ENCODE results near the gene SPRYD7.
"Not testable (repeated sequence)": the region's sequence is repeated elsewhere in the genome, so short reads cannot be mapped to it uniquely, and the experiment has no call there.

SPRYD7 gene

GRCh38 chr13:49932868-49933267 is 3.3 kb downstream of the SPRYD7 start:
- DNase-seq (ENCODE audit: low read depth, low spot score): no peak

GRCh38 chr13:49932066-49932465 is 4.1 kb downstream of the SPRYD7 start:
- no peak for DNase-seq (ENCODE audit: low read depth, low spot score)

- no peak for DNase-seq (ENCODE audit: low read depth, low spot score)
Observed at GRCh38 chr13:49927755-49928154, 8.4 kb downstream of the SPRYD7 start.

DNA sequence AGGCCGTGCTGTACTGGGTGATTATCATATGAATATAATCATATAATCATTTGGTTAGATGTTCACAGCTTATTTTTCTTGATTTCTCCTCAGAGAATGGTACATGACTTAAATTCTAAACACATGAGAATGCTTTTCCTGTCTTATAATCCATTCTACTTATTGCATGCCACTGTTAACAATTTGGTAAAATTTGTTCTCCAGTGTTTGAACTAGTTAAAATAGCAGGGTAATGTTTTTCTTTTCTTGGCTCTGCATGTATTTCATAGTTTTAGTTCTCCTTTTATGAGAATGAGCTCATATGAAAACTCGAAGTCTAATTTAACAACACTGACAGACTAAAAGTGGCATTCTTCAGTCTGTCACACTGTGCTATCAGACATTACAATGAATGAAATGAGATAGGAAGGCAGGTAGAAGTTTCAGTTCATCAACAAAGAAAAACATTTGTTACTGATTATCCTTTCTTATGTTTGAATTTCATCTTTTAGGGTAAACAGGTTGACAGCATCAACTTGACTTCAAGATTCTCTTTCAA is 10.2 kb downstream of the SPRYD7 start:
- no peak for DNase-seq (ENCODE audit: low read depth, low spot score)

DNA sequence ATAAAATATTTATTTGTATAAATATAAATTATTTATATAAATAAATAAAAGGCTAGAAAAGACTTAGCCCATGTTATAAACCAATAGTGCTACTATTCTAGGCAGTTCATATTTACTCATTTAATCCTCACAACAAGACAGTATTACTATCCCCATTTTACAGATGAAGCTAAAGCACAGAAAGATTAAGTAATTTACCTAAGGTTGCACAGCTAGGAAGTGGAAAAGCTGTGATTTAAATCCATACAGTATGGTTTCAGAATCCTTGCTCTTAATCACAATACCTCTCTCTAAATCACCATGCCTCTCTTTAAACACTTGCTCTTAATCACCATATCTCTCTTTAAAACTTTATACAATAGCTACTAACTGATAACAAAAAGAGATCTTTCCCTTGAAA is 13.8 kb downstream of the SPRYD7 start:
- DNase-seq (ENCODE audit: low read depth, low spot score): no peak

DNA sequence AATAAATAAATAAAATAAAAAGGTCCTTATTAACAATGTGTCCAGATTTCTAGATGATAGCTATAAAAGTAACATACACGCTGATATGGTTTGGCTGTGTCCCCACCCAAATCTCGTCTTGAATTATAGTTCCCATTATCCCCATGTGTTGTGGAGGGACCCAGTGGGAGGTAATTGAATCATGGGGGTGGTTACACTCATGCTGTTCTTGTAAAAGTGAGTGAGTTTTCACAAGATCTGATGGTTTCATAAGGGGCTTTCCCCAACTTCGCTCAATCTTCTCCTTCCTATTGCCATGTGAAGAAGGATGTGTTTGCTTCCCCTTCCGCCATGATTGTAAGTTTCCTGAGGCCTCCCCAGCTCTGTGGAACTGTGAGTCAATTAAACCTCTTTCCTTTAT is 15.2 kb downstream of the SPRYD7 start:
- DNase-seq (ENCODE audit: low read depth, low spot score): not testable (repeated sequence)

DNA sequence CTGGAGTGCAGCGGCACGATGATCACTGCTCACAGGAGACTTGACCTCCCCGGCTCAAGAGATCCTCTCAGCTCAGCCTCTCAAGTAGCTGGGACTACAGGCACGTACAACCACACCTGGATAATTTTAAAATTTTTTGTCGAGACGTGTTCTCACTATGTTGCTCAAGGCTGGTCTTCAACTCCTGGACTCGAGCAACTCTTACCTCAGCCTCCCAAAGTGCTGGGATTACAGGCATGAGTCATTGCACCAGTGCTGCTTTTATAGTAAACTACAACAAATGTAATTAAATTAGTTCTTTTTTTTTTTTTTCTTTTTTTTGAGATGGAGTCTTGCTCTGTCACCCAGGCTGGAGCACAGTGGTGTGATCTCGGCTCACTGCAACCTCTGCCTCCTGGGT is 18.0 kb downstream of the SPRYD7 start:
- DNase-seq (ENCODE audit: low read depth, low spot score): not testable (repeated sequence)

- DNase-seq (ENCODE audit: low read depth, low spot score): no peak
Observed at GRCh38 chr13:49914947-49915346, 21.2 kb downstream of the SPRYD7 start.

GRCh38 chr13:49908637-49909036 is 27.5 kb downstream of the SPRYD7 start:
- no peak for DNase-seq (ENCODE audit: low read depth, low spot score)

DNA sequence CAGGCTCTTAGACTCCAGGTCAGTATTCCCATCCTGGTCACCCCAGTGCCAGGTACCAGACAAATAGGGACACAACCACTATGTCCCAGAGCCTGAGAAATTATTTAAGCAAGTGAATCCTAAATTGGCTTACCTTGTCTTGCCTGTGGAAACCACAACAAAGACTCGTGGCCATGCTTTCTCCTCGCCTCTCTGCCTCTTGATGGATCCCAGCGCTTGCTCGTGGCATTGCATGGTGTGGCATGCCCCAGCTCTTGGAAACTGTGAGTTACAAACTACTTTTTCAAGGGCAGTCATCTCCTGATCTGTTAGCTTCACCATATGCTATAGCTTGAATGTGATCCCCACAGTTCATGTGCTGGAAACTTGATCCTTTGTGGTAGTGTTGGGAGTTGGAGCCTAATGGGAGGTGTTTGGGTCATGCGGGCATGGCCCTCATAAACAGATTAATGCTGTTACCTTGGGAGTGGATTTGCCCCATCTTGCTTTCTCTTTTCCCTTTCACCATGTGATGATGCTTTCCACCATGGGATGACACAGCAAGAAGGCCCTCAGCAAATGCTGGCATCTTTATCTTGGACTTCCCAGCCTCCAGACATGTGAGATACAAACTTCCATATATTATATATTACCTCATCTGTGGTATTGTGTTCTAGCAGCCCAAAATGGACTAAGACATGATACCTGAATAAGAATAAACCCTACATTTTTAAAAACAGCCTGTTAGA is 31.2 kb downstream of the SPRYD7 start:
- no peak for DNase-seq (ENCODE audit: low read depth, low spot score)

- DNase-seq (ENCODE audit: low read depth, low spot score): no peak
Observed at GRCh38 chr13:49898792-49899191, 37.3 kb downstream of the SPRYD7 start.

- no peak for DNase-seq (ENCODE audit: low read depth, low spot score)
Observed at GRCh38 chr13:49897713-49898112, 38.4 kb downstream of the SPRYD7 start.

DNA sequence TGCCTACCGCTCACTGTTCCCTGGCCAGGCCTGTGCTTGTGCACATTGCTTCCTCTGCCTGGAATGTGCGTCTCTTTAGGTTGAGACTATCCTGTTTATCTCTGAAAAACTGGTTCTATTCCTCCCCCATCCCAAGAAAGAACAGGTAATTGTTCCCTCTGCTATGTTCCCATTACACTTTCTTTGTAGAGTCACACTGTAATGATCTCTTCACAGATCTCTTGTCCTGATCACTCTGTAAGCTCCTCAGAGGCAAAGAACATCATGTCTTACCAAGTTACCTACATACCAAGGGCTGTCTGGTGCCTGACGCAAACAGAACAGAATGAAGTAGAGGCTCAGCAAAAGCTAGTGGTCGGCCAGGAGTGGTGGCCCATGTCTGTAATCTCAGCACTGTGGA is 40.3 kb downstream of the SPRYD7 start:
- no peak for DNase-seq (ENCODE audit: low read depth, low spot score)

GRCh38 chr13:49893591-49893990 is 42.5 kb downstream of the SPRYD7 start:
- DNase-seq (ENCODE audit: low read depth, low spot score): no peak

DNA sequence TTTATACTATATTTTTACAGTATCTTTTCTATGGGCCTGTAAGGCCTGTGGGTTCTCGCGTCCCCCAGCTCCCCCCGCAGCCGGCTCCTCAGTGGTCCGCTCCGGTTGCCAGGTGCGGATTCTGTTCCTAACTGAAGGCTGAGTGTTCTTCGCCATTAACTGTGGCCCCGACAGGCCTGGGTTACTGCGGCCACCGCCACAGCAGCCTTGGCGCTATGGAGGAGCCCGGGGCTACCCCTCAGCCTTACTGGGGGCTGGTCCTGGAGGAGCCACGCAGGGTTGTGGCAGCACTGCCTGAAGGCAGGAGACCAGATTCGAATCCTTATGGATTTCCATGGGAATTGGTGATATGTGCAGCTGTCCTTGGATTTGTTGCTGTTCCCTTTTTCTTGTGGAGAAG is 45.8 kb downstream of the SPRYD7 start:
- no peak for DNase-seq (ENCODE audit: low read depth, low spot score)

- no peak for DNase-seq (ENCODE audit: low read depth, low spot score)
Observed at GRCh38 chr13:49878682-49879081, 57.5 kb downstream of the SPRYD7 start.

- no peak for DNase-seq (ENCODE audit: low read depth, low spot score)
Observed at GRCh38 chr13:49877629-49878218, 58.4 kb downstream of the SPRYD7 start.

- no peak for DNase-seq (ENCODE audit: low read depth, low spot score)
Observed at GRCh38 chr13:49874430-49874829, 61.7 kb downstream of the SPRYD7 start.

DNA sequence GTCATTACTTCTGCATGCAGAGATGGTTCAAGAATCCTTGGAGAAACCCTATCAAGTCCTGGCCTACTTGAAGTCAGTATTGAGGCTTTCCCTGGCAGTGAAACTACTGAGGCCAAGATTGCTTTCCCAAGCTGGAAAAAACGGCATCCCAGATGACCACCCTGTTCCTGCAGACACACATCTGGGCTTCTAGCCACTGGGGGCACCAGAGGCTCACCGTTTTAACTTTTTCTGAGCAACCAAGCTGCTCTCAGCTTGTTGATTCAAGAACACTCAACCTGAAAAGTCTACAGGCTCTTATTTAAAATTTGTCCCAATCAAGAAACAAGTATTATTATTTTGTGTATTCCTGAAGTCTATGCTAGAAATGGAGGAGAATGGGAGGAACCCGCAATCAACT is 66.6 kb downstream of the SPRYD7 start:
- DNase-seq (ENCODE audit: low read depth, low spot score): no peak

DNA sequence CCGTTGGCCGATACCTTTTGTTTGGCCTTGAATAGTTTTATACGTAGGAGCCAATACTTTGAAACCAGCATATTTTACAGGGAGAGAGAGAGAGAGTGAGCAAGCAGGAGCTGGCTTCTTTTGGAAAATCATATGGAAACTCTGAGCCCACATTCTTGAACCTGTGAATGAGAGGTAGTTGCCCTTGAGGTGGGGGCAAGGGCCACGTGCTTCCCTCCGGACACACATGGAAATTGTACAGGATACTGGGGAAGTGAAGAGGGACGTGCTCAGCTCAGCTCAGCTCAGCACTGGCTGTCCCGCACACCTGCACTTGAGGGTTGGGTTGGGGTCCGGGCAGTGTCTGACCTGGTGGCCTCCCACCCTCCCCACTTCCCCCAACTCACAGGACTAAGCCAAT is 68.3 kb downstream of the SPRYD7 start:
- no peak for DNase-seq (ENCODE audit: low read depth, low spot score)

GRCh38 chr13:49865218-49865617 is 70.9 kb downstream of the SPRYD7 start:
- no peak for DNase-seq (ENCODE audit: low read depth, low spot score)

GRCh38 chr13:49864509-49864908 is 71.6 kb downstream of the SPRYD7 start:
- no peak for DNase-seq (ENCODE audit: low read depth, low spot score)

Data from activated naive CD8-positive, alpha-beta T cell treated with anti-CD3 and anti-CD28 coated beads, Interleukin-2, amount 50 U/mL, for 16 hours (primary cell).